ENCODE results near the gene CDK19.
"Not testable (repeated sequence)": the region's sequence is repeated elsewhere in the genome, so short reads cannot be mapped to it uniquely, and the experiment has no call there.

Gene CDK19

DNA sequence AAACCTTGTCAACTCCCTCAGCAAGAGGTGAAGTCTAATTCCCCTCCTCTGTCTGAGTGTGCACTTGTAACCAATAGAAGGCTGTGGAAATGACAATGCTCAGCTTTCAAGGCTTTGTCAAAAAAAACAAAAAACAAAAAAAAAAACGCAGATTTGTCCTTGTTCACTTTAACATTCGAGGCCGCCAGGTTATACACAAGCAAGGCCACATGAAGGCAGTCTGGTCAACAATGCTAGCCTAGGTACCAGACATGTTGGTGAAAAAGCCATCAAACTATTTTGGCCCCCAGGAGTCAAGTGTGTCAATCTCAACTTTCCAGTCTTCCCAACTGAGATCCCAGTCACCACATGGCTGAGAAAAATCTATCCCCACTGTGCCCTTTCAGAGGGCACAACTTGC is 92.3 kb downstream of the CDK19 start:
- Mint-ChIP-seq H3K27ac (no peak overlapping the region), H3K4me3 (no peak overlapping the region), H3K36me3 (peaks cover 0 to 8% of the 10 kb centered on the region in 2 donors), H3K9me3 (no peaks in the 10 kb centered on the region), H3K27me3 (no peaks in the 10 kb centered on the region), H3K4me1 (peaks cover 0 to 4% of the 10 kb centered on the region in 2 donors)
- ATAC-seq (replicated peaks) (no peak), DNase-seq (no peak)

DNA sequence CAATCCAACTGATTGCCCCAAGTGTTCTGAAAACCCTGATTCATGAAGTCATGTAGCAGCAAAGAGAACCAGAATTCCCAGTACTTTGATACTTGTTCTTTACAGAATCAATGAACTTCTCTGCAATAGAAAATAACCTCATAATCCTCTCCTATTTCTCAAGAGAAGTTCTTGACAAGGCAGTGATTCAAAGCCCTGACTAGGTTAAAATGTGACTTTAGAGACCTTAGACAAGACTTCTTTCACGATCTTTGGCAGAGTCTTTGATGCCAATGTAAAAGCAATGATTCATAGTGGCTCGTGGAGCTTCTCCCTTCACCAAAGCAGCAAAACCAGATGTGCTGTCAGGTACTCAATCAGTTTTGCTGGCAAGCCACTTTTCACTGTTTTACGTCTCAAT is 95.2 kb downstream of the CDK19 start:
- Mint-ChIP-seq H3K27ac (peak overlapping the region; percentile 20), H3K36me3 (peaks cover 0 to 5% of the 10 kb centered on the region in 2 donors), H3K27me3 (no peaks in the 10 kb centered on the region), H3K4me1 (peaks cover 3 to 7% of the 10 kb centered on the region in 2 donors), H3K4me3 (no peak overlapping the region), H3K9me3 (no peaks in the 10 kb centered on the region)
- no peak for DNase-seq
- no peak for ATAC-seq (replicated peaks)

DNA sequence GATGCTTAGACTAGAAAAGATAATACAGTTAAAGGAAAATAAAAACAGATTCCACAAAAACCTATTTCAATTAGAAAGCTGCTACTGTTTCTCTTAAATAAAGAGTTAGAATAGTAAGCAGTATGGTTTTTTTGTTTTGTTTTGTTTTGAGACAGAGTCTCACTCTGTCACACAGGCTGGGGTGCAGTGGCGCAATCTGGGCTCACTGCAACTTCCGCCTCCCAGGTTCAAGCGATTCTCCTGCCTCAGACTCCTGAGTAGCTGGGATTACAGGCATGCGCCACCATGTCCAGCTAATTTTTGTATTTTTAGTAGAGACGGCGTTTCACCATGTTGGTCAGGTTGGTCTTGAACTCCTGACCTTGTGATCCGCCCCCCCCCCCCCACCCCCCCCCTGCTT is 95.7 kb downstream of the CDK19 start:
- ATAC-seq (replicated peaks) = not testable (repeated sequence)

DNA sequence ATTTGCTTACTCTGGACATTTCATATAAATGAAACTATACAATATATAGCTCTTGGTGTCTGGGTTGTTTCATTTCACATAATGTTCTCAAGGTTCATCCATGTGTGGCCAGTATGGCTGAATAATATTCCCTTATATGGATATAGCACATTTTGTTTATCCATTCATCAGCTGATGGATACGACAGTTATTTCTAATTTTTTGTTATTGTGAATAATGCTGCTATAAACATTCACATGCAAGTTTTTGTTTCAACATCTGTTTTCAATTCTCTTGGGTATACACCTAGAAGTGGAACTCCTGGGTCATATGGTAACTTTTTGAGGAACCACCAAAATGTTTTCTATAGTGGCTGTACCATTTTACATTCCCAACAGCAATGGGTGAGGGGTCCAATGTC is 101.1 kb downstream of the CDK19 start:
- peaks cover 4 to 12% of the 10 kb centered on the region in 2 donors for H3K36me3 Mint-ChIP-seq
- DNase-seq = no peak
- H3K4me1 Mint-ChIP-seq = peaks cover 8 to 24% of the 10 kb centered on the region in 2 donors
- no peaks in the 10 kb centered on the region for H3K9me3 Mint-ChIP-seq
- H3K27ac Mint-ChIP-seq = no peak overlapping the region
- H3K27me3 Mint-ChIP-seq = no peaks in the 10 kb centered on the region
- H3K4me3 Mint-ChIP-seq = no peak overlapping the region
- peak; percentile 78 to 86 for ATAC-seq (replicated peaks)

More for the DNA sequence above, 95.7 kb downstream of the CDK19 start:
- not testable (repeated sequence) for DNase-seq, H3K36me3 Mint-ChIP-seq, H3K27ac Mint-ChIP-seq, H3K4me3 Mint-ChIP-seq, H3K27me3 Mint-ChIP-seq, H3K4me1 Mint-ChIP-seq, H3K9me3 Mint-ChIP-seq

DNA sequence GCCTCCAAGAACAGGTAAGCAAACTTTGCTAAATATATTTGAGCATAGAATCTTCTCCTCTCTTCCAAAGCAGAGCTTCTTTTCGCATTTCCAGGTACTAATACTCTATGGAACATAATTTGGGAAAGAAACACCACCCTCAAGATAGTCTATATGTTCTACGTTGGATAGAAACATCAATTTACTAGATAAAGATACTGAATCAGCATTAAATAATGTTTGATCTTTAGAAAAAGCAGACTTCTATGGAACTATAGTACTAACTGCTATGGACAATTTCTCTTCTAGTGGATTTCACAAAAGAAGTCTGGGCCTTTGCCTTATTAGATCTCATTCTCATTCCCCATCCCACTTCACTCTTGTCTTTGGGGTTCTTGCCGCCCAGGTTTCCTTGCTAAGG is 103.0 kb downstream of the CDK19 start:
- H3K4me3 Mint-ChIP-seq = no peak overlapping the region
- DNase-seq = no peak
- peaks cover 4 to 12% of the 10 kb centered on the region in 2 donors for H3K36me3 Mint-ChIP-seq
- H3K9me3 Mint-ChIP-seq = no peaks in the 10 kb centered on the region
- H3K4me1 Mint-ChIP-seq = peaks cover 9 to 19% of the 10 kb centered on the region in 2 donors
- H3K27ac Mint-ChIP-seq = no peak overlapping the region
- ATAC-seq (replicated peaks) = no peak
- H3K27me3 Mint-ChIP-seq = no peaks in the 10 kb centered on the region

DNA sequence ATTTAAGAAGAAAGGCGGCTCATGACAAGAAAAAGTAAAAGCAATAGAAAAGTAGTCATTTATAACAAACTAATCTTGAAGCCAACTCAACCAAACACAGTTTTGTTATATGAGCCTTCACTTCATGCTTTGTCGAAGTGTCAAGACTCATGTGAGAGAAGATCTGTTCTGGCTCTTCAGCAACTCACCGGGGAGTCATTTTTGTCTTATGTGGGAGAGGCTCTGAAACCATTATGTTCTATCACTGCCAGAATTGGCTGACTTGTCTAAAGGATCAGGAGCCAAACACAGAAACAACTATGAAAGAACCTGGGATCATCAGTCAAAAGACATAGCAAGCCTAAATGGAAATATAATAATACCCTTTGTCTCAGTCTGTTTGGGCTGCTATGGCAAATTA is 105.2 kb downstream of the CDK19 start:
- DNase-seq (no peak), ATAC-seq (replicated peaks) (no peak)
- Mint-ChIP-seq H3K4me3 (no peak overlapping the region), H3K27ac (peak overlapping the region; percentile 20), H3K36me3 (peaks cover 4 to 16% of the 10 kb centered on the region in 2 donors), H3K9me3 (no peaks in the 10 kb centered on the region), H3K27me3 (no peaks in the 10 kb centered on the region), H3K4me1 (peaks cover 14 to 24% of the 10 kb centered on the region in 2 donors)

DNA sequence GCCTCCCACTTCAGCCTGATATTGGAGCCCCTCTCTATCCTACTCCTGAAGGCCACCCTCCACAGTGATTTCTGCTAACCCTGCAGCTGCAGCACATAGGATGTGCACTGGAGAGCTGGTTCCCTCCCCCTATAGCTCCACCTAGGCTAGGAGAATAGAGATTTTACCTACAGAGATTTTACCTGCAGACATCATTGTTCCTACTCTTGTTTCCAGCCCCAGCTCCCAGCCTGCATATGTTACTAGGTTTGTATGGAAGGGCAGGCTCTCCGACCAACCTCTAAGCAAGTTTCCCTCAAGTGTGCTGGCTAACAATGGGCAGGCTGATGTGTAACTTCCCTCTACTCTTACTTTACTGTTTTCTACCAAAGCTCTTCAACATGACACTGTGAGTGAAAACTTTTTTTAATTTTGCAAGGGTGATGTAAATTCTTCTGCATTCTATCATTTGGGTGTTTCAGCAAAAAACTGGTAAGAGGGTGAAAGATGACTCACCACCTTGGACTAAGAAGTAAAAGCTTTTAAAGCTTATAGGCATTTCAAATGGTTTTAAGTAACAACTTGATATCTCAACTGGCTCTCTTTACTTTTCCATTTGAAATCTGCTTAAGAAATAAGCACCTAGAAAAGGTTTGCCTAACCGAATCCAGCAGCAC is 106.8 kb downstream of the CDK19 start:
- Mint-ChIP-seq H3K27me3 (no peaks in the 10 kb centered on the region), H3K4me3 (no peak overlapping the region), H3K27ac (no peak overlapping the region), H3K4me1 (peaks cover 12 to 22% of the 10 kb centered on the region in 2 donors), H3K36me3 (peaks cover 4 to 21% of the 10 kb centered on the region in 2 donors), H3K9me3 (no peaks in the 10 kb centered on the region)
- no peak for ATAC-seq (replicated peaks)
- DNase-seq = no peak

DNA sequence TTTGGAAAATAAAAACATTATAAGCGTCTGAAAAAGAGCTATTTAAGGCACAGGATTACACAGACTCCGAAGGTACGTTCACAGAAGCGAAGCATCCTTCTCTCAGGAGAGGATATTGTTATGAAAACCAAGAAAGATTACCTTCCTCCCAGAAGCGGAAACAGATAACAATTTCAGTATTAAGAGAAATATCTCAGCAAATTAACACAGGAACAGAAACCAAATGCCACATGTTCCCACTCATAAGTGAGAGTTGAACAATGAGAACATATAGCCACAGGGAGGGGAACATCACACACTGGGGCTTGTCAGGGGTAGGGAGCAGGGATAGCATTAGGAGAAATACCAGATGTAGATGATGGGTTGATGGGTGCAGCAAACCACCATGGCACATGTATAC is 109.7 kb downstream of the CDK19 start:
- DNase-seq = no peak
- Mint-ChIP-seq H3K4me3 (no peak overlapping the region), H3K4me1 (peaks cover 9 to 13% of the 10 kb centered on the region in 2 donors), H3K36me3 (peaks cover 0 to 14% of the 10 kb centered on the region in 2 donors), H3K27ac (no peak overlapping the region), H3K27me3 (no peaks in the 10 kb centered on the region), H3K9me3 (no peaks in the 10 kb centered on the region)
- ATAC-seq (replicated peaks) = no peak

DNA sequence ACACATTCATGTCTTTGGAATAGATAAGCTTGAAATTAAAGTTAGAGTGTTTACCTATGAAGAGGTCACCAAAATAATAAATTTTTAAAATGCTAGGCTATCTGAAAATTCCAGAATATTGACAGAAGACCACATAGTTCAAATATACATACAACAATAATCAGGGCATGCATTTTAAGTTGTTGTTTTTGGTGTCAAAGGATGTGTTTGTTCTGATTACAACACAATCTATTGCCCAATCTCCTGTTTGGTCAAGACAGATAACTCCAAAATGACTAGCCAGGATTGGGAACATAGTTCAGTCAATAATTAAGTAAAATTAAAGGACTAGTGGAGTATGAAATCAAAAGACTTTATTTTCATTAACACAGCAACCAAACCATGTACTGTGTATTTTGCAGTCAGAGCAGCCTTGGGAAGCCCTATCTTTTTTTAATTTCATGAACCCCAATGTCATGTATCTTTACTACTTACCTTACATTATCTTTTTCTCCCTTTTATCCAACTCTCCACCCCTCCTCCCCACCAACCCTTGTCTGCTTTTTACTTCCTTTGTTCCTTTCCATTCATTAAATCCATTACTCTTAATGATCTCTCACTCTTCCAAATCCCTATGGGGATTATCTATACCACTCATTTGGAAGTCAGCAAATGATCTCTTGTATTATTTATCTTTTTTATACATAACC is 111.2 kb downstream of the CDK19 start:
- ATAC-seq (replicated peaks) = no peak
- Mint-ChIP-seq H3K36me3 (peaks cover 1 to 9% of the 10 kb centered on the region in 2 donors), H3K9me3 (no peaks in the 10 kb centered on the region), H3K27me3 (no peaks in the 10 kb centered on the region), H3K27ac (no peak overlapping the region), H3K4me1 (peaks cover 9 to 13% of the 10 kb centered on the region in 2 donors), H3K4me3 (no peak overlapping the region)
- no peak for DNase-seq

DNA sequence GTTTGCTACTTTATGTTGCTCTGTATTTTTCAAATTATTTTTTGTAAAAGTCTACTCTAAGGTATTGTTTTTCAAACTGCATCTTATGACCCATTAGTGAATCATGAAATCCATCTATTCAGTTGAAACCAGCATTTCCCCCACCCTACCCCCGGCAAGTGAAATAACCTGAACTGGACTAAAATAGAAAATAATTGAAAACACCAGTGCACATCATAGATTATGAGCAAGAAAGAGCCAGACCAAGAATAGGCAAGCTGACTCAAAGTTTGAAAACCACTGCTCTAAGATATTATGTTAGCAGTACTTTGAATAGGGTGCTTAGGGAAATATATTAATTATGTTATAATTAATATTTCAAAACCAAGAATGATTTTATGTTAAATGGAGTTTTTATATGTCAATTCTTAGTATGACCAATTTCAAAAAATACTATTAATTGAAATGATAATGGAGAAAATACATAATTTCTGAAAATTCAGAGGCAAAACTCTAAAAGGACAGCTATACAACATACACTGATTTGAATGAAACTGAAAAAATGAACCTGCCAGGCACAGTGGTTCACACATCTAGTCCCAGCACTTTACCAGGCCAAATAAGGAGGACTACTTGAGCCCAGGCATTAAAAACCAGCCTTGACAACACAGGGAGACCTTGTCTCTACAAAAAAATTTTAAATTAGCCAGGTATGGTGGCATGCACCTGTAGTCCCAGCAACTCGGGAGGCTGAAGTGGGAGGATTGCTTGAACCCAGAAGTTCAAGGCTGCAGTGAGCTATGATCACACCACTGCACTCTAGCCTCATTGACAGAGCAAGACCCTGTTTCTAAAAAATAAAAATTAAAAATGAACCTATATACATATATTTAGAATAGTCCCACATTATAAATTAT is 112.0 kb downstream of the CDK19 start:
- Mint-ChIP-seq H3K27me3 (no peaks in the 10 kb centered on the region), H3K4me3 (no peak overlapping the region), H3K9me3 (no peaks in the 10 kb centered on the region), H3K4me1 (peaks cover 8 to 13% of the 10 kb centered on the region in 2 donors), H3K36me3 (peaks cover 2 to 11% of the 10 kb centered on the region in 2 donors), H3K27ac (no peak overlapping the region)
- DNase-seq = no peak
- ATAC-seq (replicated peaks) = no peak

DNA sequence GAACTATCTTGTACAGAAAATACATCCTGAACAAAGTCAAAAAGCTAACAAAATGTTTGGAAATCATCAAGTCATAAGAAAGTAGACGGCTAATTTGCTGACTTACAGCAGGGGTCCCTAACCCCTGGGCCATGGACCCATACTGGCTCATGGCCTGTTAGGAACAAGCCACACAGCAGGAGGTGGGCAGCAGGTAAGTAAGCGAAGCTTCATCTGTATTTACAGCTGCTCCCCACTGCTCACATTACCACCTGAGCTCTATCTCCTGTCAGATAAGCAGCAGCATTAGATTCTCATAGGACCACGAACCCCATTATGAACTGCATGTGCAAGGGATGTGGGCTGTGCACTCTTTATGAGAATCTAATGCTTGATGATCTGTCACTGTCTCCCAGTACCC is 115.5 kb downstream of the CDK19 start:
- Mint-ChIP-seq H3K4me1 (peaks cover 7 to 12% of the 10 kb centered on the region in 2 donors), H3K4me3 (no peak overlapping the region), H3K27ac (no peak overlapping the region), H3K9me3 (peaks cover 0 to 1% of the 10 kb centered on the region in 2 donors), H3K36me3 (peaks cover 10 to 19% of the 10 kb centered on the region in 2 donors), H3K27me3 (no peaks in the 10 kb centered on the region)
- ATAC-seq (replicated peaks) (no peak), DNase-seq (no peak)

DNA sequence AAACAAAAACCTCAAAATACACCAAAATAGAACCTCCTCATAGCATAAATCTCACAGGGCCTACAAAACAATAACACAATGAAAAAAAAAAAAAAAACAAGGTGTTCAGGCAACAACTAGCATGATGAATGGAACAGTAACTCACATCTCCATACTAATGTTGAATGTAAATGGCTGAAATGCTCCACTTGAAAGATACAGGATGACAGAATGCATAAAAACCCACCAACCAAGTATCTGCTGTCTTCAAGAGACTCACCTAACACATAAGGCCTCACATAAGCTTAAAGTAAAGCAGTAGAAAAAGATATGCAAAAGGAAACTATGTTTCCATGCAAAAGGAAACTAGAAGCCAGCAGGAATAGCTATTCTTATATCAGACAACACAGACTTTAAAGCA is 121.3 kb downstream of the CDK19 start:
- DNase-seq (no peak), ATAC-seq (replicated peaks) (no peak)
- peaks cover 21 to 32% of the 10 kb centered on the region in 2 donors for H3K36me3 Mint-ChIP-seq
- peaks cover 0 to 11% of the 10 kb centered on the region in 2 donors for H3K9me3 Mint-ChIP-seq
- peaks cover 19 to 30% of the 10 kb centered on the region in 2 donors for H3K4me1 Mint-ChIP-seq
- no peaks in the 10 kb centered on the region for H3K27me3 Mint-ChIP-seq
- no peak overlapping the region for H3K4me3 Mint-ChIP-seq
- no peak overlapping the region for H3K27ac Mint-ChIP-seq

DNA sequence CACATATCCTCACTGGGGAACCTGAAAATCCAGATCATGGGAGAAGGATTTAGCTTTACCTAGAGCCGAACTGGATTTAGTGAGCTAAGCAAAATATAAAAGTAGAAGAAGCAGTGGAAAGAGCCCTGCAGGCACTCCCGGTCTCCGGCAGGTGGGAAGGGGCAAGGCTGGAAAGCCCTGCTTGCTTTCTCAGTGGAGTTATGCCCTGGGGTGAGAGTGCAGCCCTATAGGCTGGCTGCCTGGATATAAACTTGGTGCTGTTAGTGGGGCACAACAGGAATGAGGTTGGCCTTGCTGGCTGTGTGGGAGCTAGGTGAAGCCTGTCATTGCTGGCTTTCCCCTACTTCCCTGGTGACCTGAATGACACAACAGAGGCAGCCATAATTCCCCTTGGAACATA is 122.0 kb downstream of the CDK19 start:
- DNase-seq (no peak), ATAC-seq (replicated peaks) (no peak)
- Mint-ChIP-seq H3K9me3 (peaks cover 0 to 11% of the 10 kb centered on the region in 2 donors), H3K27me3 (no peaks in the 10 kb centered on the region), H3K27ac (no peak overlapping the region), H3K36me3 (peaks cover 21 to 30% of the 10 kb centered on the region in 2 donors), H3K4me1 (peaks cover 23 to 37% of the 10 kb centered on the region in 2 donors), H3K4me3 (no peak overlapping the region)

DNA sequence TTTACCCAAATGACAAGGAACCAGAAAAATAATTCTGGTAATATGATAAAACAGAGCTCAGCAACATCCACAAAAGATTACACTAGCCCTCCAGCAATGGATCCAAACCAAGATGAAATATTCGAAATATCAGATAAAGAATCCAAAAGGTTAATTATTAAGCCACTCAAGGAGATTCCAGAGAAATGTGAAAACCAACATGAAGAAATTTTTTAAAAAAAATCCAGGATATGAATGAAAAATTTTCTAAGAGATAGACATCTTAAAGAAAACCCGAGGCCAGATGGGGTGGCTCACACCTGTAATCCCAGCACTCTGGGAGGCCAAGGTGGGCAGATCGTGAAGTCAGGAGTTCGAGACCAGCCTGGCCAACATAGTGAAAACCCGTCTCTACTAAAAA is 124.4 kb downstream of the CDK19 start:
- peaks cover 13 to 16% of the 10 kb centered on the region in 2 donors for H3K36me3 Mint-ChIP-seq
- peaks cover 0 to 11% of the 10 kb centered on the region in 2 donors for H3K9me3 Mint-ChIP-seq
- H3K4me1 Mint-ChIP-seq = peaks cover 19 to 38% of the 10 kb centered on the region in 2 donors
- ATAC-seq (replicated peaks) (no peak), DNase-seq (no peak)
- no peak overlapping the region for H3K4me3 Mint-ChIP-seq
- H3K27ac Mint-ChIP-seq = no peak overlapping the region
- no peaks in the 10 kb centered on the region for H3K27me3 Mint-ChIP-seq

Measured in stimulated activated naive B cell treated with anti-CD40 and anti-IgM and Interleukin-4, amounts not matched to agents 10 μg/mL and 1 μg/mL and 100 μg/mL, for 72 hours (primary cell).